OCI-LY1 (cell line): ENCODE data around the gene MAJIN.

ENCODE experiments used
- EZH2 ChIP-seq: fragments of 200-600 bp; sonication (generic), shearing (Covaris generic); IDR thresholded peaks from 2 replicates; pipeline ENCODE4 v1.8.0; 2017; ENCODE audit warnings: borderline replicate concordance, mixed run types, mild to moderate bottlenecking, antibody characterized with exemption, low read length, moderate library complexity, mixed read lengths
- TF ChIP-seq, protein P1 (sequence below): fragments of 200-600 bp; sonication (generic), shearing (Covaris generic); IDR thresholded peaks from 2 replicates; pipeline ENCODE4 v1.5.1; 2017; ENCODE audit warnings: mild to moderate bottlenecking, antibody characterized with exemption, low read length, moderate library complexity, mixed read lengths

GRCh38 chr11:64921384-64921783 is 50.5 kb downstream of the MAJIN start:
- TF ChIP-seq EZH2, result no peak
- TF ChIP-seq, protein P1, sequence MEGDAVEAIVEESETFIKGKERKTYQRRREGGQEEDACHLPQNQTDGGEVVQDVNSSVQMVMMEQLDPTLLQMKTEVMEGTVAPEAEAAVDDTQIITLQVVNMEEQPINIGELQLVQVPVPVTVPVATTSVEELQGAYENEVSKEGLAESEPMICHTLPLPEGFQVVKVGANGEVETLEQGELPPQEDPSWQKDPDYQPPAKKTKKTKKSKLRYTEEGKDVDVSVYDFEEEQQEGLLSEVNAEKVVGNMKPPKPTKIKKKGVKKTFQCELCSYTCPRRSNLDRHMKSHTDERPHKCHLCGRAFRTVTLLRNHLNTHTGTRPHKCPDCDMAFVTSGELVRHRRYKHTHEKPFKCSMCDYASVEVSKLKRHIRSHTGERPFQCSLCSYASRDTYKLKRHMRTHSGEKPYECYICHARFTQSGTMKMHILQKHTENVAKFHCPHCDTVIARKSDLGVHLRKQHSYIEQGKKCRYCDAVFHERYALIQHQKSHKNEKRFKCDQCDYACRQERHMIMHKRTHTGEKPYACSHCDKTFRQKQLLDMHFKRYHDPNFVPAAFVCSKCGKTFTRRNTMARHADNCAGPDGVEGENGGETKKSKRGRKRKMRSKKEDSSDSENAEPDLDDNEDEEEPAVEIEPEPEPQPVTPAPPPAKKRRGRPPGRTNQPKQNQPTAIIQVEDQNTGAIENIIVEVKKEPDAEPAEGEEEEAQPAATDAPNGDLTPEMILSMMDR, result no peak
